GM12891 (cell line): ENCODE results near the gene ANXA7.
"Not testable (repeated sequence)": the region's sequence is repeated elsewhere in the genome, so short reads cannot be mapped to it uniquely, and the experiment has no call there.

Source experiments
- DNase-seq: peaks from one replicate; pipeline ENCODE4 v3.0.0; 2011; ENCODE audit warnings: low spot score; ENCODE audit not compliant: insufficient read length
- FAIRE-seq: peaks from 2 replicates; lab custom pipeline; 2011; peaks lifted over from hg19 to GRCh38; lab: Jason Lieb, UNC
- PAX5 ChIP-seq: IDR thresholded peaks from 2 replicates; pipeline ENCODE4 v1.6.1; 2011; ENCODE audit warnings: low read length, moderate library complexity, mild to moderate bottlenecking; ENCODE audit not compliant: insufficient read depth, severe bottlenecking
- POLR2A ChIP-seq: IDR thresholded peaks from 2 replicates; pipeline ENCODE4 v1.6.1; 2011; ENCODE audit warnings: low read depth, low read length, control low read depth
- POLR2AphosphoS5 ChIP-seq: IDR thresholded peaks from 2 replicates; pipeline ENCODE4 v1.6.1; 2011; ENCODE audit warnings: low read depth, low read length, control low read depth
- POU2F2 ChIP-seq: IDR thresholded peaks from 2 replicates; pipeline ENCODE4 v1.6.1; 2011; ENCODE audit warnings: low read depth, mild to moderate bottlenecking, control low read depth, low read length, moderate library complexity
- SPI1 ChIP-seq: IDR thresholded peaks from 2 replicates; pipeline ENCODE4 v1.6.1; 2011; ENCODE audit warnings: low read depth, low read length, control low read depth
- TAF1 ChIP-seq: IDR thresholded peaks from 2 replicates; pipeline ENCODE4 v1.6.1; 2011; ENCODE audit warnings: low read depth, low read length, control low read depth

Gene ANXA7

DNA sequence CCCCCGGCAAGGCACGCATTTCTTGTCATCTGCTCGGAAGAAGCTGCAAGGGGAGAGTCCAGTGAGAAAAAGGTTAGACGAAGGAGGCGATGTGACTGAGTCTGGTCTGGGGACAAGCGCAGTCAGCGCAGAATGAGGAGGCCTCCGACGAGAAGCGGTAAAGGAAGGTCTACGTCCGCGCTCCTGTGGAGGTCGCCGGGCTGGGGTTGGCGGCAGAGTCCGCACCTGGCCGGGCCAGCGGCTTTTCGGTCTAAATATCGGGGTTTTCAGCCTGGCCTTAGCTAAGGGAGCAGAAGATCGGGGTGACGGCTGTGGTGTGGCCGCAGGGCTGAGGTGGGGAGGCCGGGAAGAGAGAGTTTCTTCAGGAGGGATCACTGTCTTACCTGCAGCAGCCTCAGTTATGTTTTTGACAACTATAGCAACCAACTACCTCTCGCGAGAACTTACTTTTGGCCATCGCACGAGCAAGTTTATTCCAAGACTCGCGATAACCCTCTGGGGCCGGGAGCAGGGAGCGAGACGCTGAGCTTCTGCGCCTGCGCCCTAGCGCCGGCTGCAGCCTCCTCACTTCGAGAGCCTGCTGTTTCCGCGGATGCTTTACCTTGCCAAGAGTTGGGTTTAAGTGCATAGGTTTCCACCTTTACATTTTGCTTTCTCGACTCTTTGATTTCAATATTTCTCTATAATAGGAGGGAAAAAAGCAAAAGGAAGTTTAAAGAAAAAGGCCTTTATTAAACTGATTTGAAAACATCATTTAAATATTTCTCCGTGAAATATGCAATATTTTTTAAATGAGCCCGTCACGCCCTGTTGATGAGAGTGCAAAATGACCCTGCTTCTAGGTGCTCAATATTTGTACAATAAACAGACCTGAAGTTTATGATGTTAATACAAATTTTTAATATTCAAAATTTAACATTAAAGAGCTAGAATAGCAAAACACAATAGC lies 55.3 kb downstream of the ANXA7 start, which contains the start of gene CFAP70:
CFAP70 (minus strand) TSS at position 534 of the 949 bp plus-strand sequence. CDS start 4,068 bp downstream, outside the sequence.
- no peak for TF ChIP-seq SPI1
- TF ChIP-seq TAF1: no peak; the same call in 1 of the 2 replicates
- peak; percentile 90 for TF ChIP-seq PAX5
- peak; percentile 51; the same call in 1 of the 2 replicates for TF ChIP-seq POLR2AphosphoS5
- no peak for TF ChIP-seq POU2F2
- TF ChIP-seq POLR2A: peak; percentile 71
- FAIRE-seq (peak; percentile 99), DNase-seq (peak; percentile 83)

DNA sequence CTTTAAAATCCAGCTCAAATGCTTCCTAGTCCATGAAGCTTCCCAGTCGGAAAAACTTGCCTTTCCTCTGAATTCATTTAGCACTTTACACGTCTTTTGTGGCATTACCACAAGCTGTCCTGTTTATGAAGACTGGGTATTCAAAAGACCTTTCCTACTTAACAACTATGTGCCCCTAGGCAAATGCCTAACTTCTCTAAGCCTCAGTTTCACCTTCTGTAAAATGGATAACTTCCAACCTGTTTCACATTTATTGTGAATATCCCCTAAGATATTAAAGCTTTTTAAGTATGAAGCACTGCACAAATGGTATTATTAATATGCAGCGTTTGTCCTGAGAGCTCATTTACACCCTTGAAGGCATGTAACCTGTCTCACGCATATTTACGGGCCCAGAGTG lies 56.0 kb downstream of the ANXA7 start:
- no peak for DNase-seq
- TF ChIP-seq POLR2AphosphoS5 (no peak), PAX5 (no peak), SPI1 (no peak), POU2F2 (no peak), POLR2A (no peak), TAF1 (no peak)
- FAIRE-seq: no peak

DNA sequence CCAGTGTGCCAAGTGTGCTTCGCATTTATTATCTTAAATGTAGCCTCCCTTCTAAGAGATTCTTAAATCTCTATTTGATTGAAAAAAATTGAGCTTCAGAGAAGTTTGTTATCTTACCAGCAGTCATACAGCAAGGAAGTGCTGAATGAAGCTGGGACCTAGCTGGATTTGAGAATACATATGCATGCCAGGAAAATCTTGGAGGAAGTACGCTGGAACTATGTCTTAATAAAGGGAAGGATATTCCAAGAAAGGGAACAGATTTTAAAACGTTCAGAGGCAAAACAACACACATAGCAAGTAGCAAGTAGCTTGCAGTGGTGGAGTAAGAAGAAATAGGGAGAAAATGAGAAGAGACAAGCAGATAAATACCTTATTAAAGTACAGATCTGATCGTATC lies 56.7 kb downstream of the ANXA7 start:
- no peak for FAIRE-seq
- DNase-seq: no peak
- TF ChIP-seq POU2F2: no peak

DNA sequence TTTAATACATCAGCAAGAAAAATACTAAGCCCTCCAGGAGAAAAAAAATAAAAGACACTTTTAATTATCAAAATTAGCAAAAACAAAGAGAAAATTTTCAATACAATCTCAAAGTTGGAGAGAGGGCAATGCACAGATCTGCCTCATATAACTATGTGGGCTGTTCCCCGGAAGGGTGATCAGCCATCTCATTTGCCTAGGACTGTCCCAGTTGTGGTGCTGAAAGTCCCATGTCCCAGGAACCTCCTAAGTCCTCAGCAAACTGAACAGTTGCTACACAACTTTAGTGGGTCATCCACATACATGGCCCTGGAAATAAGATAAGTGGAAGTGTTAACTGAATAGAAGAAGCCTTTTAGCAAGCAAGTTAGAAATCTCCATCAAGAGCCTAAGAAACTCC lies 69.6 kb downstream of the ANXA7 start:
- no peak for DNase-seq
- TF ChIP-seq TAF1: no peak
- TF ChIP-seq PAX5: no peak
- no peak for TF ChIP-seq SPI1
- no peak for TF ChIP-seq POLR2A
- TF ChIP-seq POU2F2: no peak
- no peak for TF ChIP-seq POLR2AphosphoS5

GRCh38 chr10:73340121-73340520 lies 73.7 kb downstream of the ANXA7 start:
- no peak for TF ChIP-seq TAF1
- no peak for TF ChIP-seq PAX5
- no peak for TF ChIP-seq SPI1
- TF ChIP-seq POLR2A: no peak
- no peak for TF ChIP-seq POU2F2
- no peak for TF ChIP-seq POLR2AphosphoS5
- FAIRE-seq (no peak), DNase-seq (no peak)

More for the DNA sequence above, 69.6 kb downstream of the ANXA7 start:
- FAIRE-seq: no peak

DNA sequence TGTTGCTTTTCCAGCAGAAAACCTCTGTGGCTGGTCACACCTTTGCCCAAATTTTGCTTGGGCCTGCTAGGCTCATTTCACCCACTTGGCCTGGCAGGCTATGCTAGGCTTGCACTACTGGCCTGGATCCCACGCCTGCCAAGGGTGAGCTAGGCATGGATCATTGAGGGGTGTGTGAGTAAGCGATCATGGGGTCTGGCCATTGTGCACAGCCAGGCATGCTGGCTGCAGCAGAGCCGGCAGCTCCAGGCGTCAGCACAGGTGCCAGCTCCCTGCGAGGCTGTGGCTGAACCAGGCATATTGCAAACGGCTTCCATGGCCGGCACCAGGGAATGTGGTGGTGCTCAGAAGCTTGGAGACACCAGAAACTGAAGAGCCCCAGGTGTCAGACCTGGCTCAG lies 74.4 kb downstream of the ANXA7 start:
- no peak for DNase-seq
- FAIRE-seq: no peak
- TF ChIP-seq PAX5: no peak
- TF ChIP-seq TAF1: no peak
- TF ChIP-seq POLR2A: no peak
- TF ChIP-seq POU2F2: no peak
- TF ChIP-seq POLR2AphosphoS5: no peak
- no peak for TF ChIP-seq SPI1

DNA sequence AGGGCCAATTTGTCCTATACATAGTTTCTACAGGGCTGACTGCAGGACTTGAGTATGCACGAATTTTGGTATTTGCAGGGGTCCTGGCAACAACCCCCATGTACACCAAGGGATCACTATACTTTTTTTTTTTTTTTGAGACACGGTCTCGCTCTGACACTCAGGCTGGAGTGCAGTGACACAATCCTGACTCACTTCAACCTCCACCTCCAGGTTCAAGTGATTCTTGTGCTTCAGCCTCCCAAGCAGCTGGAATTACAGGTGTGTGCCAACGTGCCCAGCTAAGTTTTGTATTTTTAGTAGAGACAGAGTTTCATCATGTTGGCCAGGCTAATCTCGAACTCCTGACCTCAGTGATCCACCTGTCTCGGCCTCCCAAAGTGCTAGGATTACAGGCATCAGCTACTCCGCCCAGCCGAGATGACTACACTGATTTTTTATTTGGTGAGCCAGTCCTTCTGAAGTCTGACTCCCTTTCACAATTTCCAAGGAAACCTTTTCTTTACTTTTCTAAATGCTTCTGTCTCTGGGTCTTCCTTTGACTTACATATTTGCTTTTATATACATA lies 75.0 kb downstream of the ANXA7 start:
- no peak for FAIRE-seq

GRCh38 chr10:73333202-73333601 lies 80.7 kb downstream of the ANXA7 start:
- TF ChIP-seq SPI1 (no peak), PAX5 (no peak), POLR2A (no peak), POU2F2 (no peak), POLR2AphosphoS5 (no peak), TAF1 (no peak)
- FAIRE-seq (no peak), DNase-seq (no peak)

More for the DNA sequence above, 75.0 kb downstream of the ANXA7 start:
- no peak for DNase-seq
- TF ChIP-seq PAX5 (no peak), SPI1 (no peak), POLR2A (no peak), TAF1 (no peak), POLR2AphosphoS5 (no peak)

DNA sequence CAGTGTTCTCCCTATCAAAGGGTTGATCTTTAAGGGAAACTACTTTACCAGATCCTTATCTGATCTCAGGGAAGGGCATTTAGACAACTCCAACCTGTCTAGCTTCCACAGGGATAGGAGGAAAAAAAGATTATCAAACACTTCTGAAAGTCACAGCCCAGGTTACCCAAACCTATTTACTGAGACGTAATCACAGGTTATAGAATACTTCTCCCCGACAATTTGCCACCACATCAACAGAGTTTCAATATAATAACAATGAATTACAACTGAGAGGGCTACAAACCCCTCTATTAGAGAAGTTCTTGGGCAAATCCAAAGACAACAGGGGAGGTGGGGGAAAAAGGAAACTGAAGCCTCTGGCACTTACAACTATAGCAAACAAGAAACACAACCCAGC lies 81.5 kb downstream of the ANXA7 start:
- no peak for TF ChIP-seq POLR2A
- TF ChIP-seq TAF1: no peak
- FAIRE-seq (no peak), DNase-seq (no peak)

DNA sequence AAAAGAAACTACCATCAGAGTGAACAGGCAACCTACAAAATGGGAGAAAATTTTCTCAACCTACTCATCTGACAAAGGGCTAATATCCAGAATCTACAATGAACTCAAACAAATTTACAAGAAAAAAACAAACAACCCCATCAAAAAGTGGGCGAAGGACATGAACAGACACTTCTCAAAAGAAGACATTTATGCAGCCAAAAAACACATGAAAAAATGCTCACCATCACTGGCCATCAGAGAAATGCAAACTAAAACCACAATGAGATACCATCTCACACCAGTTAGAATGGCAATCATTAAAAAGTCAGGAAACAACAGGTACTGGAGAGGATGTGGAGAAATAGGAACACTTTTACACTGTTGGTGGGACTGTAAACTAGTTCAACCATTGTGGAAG lies 85.3 kb downstream of the ANXA7 start:
- DNase-seq, FAIRE-seq: not testable (repeated sequence)

DNA sequence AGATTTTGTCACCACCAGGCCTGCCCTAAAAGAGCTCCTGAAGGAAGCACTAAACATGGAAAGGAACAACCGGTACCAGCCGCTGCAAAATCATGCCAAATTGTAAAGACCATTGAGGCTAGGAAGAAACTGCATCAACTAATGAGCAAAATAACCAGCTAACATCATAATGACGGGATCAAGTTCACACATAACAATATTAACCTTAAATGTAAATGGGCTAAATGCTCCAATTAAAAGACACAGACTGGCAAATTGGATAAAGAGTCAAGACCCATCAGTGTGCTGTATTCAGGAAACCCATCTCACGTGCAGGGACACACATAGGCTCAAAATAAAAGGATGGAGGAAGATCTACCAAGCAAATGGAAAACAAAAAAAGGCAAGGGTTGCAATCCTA lies 88.6 kb downstream of the ANXA7 start:
- not testable (repeated sequence) for DNase-seq, FAIRE-seq
